HepG2 (cell line): ENCODE data around the gene RAB9A. TPM values are rescaled to one million over a fixed set of nuclear protein-coding genes. Genes with fewer than 3 reads are reported as not detected.

Experiments used
- HNF4G ChIP-seq, 2 experiments: sonication (generic) in 1 of 2; formaldehyde crosslinking in 1 of 2; IDR thresholded peaks; 2 replicates each; pipeline versions ENCODE4 v1.4.0 to v1.6.1; 2011 to 2020; ENCODE audit warnings: borderline replicate concordance in 2 of 2, low read depth in 2 of 2, mild to moderate bottlenecking in 2 of 2, low read length in 1 of 2, missing genetic modification reagents in 1 of 2, moderate library complexity in 1 of 2
- JUND ChIP-seq: sonication (generic); formaldehyde crosslinking; IDR thresholded peaks from 2 replicates; pipeline ENCODE4 v1.8.0; 2022; ENCODE audit warnings: mild to moderate bottlenecking, missing genetic modification reagents
- MATR3 ChIP-seq: sonication (generic); formaldehyde crosslinking; IDR thresholded peaks from 2 replicates; pipeline ENCODE4 v1.4.0; 2020; ENCODE audit warnings: missing genetic modification reagents
- MBD4 ChIP-seq: IDR thresholded peaks from 2 replicates; pipeline ENCODE4 v1.6.1; 2012; ENCODE audit warnings: low read length, inconsistent platforms, borderline replicate concordance
- NFATC3 ChIP-seq: sonication (generic); formaldehyde crosslinking; IDR thresholded peaks from 2 replicates; pipeline ENCODE4 v1.5.1; 2020; ENCODE audit warnings: mild to moderate bottlenecking, missing genetic modification reagents
- SRF ChIP-seq: IDR thresholded peaks from 2 replicates; pipeline ENCODE4 v1.6.1; 2011; ENCODE audit warnings: mild to moderate bottlenecking, low read depth, low read length, moderate library complexity
- TMF1 ChIP-seq: sonication (generic); formaldehyde crosslinking; IDR thresholded peaks from 2 replicates; pipeline ENCODE4 v1.8.1; 2022; ENCODE audit warnings: low read depth, missing genetic modification reagents
- ZNF235 ChIP-seq: sonication (generic); formaldehyde crosslinking; IDR thresholded peaks from 2 replicates; pipeline ENCODE4 v1.8.1; 2023; ENCODE audit warnings: mild to moderate bottlenecking, missing genetic modification reagents, borderline replicate concordance
- ZNF557 ChIP-seq: sonication (generic); formaldehyde crosslinking; IDR thresholded peaks from 2 replicates; pipeline ENCODE4 v1.4.0; 2020; ENCODE audit warnings: missing genetic modification reagents
- polyA plus RNA-seq, 8 experiments: library from polyadenylated mRNA; depleted of rRNA in 3 of 8; stranded (reverse) in 7 of 8; unstranded in 1 of 8; fragments of >200 nt; fragmentation: Illumina TruSeq in 4 of 8; extraction: Trizol in 4 of 8; gene quantifications; 2 replicates each; pipeline versions ENCODE4 v1.2.1 to v1.2.3, GENCODE V29; 2011 to 2016; ENCODE audit warnings: low read depth in 4 of 8, missing spikeins in 1 of 8, mixed read lengths in 1 of 8; ENCODE audit not compliant: insufficient read depth in 1 of 8
- total RNA-seq, 5 experiments: library from RNA; depleted of rRNA; stranded (reverse); fragments of >200 nt; fragmentation: Illumina TruSeq; extraction: Trizol; gene quantifications; 2 replicates each; pipeline ENCODE4 v1.2.3, GENCODE V29; 2016; ENCODE audit warnings: low read depth in 1 of 5
- TF ChIP-seq, protein P1 (sequence below): sonication (generic); formaldehyde crosslinking; IDR thresholded peaks from 2 replicates; pipeline ENCODE4 v1.5.1; 2020; ENCODE audit warnings: mild to moderate bottlenecking, missing genetic modification reagents, moderate library complexity
- TF ChIP-seq, protein P2 (sequence below): sonication (generic); formaldehyde crosslinking; IDR thresholded peaks from 2 replicates; pipeline ENCODE4 v1.5.0; 2020; ENCODE audit warnings: missing genetic modification reagents
- TF ChIP-seq, protein P3 (sequence below): sonication (generic); formaldehyde crosslinking; IDR thresholded peaks from 2 replicates; pipeline ENCODE4 v1.5.0; 2020; ENCODE audit warnings: missing genetic modification reagents, mild to moderate bottlenecking, borderline replicate concordance
- TF ChIP-seq, protein P4 (sequence below): sonication (generic); formaldehyde crosslinking; IDR thresholded peaks from 2 replicates; pipeline ENCODE4 v1.4.0; 2020; ENCODE audit warnings: missing genetic modification reagents
- TF ChIP-seq, protein P5 (sequence below): sonication (generic); formaldehyde crosslinking; IDR thresholded peaks from 2 replicates; pipeline ENCODE4 v1.4.0; 2020; ENCODE audit warnings: missing genetic modification reagents
- TF ChIP-seq, protein P6 (sequence below): sonication (generic); formaldehyde crosslinking; IDR thresholded peaks from 2 replicates; pipeline ENCODE4 v1.9.0; 2021; ENCODE audit warnings: missing genetic modification reagents, borderline replicate concordance

The RAB9A gene
- total and polyA plus RNA-seq, 2 of the 13 experiments (the other 11 are each of a cell fraction or from before 2014, with no cell fraction given), result 10.5 to 23.1 TPM

DNA sequence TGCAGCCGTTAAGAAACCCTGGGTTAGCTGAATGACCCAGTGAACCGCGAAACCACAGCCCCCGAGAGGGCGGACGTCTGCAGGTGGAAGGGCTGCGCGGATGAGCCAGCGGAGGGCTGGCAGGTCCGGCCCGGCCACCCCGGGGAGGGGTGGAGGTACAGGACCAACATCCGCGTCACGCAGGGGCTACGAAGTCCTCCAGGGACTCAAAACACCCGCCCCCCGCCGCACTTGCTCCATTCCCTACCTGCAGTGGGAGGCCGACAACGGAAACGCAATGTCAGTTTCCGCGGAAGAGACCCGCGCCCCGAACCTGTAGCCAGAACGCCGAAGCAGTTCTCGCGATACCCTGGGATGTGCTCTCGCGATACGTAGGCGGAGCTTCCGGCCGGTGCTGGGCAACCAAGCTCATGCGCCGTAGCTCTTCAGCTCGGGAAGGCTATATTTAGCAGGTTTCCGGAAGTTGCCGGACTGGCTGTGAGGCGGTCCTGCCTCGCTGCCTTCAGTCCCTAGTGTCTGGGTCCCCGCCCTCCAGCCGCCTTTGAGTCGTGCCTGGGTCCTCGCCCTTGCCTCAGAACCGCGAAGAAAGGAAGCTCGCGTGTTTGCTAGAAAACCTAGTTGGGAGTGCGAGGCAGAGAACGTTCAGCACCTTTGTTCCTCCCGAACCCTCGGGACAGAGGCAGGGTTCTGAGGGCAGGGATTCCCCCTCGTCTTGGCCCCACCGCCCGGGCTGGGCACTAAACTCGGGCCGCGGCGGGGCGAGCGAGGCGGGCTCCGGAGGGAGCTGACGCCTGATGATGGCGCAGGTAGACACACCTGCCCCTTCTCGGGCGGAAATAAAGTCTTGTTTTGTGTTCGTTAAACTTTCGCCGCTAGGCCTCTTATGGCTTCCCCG, 45.6 kb downstream of the RAB9A start, which contains the start of the genes OFD1 and TRAPPC2 (continued):
- TF ChIP-seq TMF1 (CRISPR knock-in tag), result no peak
- TF ChIP-seq NFATC3 (CRISPR knock-in tag), result no peak
- TF ChIP-seq, protein P1, sequence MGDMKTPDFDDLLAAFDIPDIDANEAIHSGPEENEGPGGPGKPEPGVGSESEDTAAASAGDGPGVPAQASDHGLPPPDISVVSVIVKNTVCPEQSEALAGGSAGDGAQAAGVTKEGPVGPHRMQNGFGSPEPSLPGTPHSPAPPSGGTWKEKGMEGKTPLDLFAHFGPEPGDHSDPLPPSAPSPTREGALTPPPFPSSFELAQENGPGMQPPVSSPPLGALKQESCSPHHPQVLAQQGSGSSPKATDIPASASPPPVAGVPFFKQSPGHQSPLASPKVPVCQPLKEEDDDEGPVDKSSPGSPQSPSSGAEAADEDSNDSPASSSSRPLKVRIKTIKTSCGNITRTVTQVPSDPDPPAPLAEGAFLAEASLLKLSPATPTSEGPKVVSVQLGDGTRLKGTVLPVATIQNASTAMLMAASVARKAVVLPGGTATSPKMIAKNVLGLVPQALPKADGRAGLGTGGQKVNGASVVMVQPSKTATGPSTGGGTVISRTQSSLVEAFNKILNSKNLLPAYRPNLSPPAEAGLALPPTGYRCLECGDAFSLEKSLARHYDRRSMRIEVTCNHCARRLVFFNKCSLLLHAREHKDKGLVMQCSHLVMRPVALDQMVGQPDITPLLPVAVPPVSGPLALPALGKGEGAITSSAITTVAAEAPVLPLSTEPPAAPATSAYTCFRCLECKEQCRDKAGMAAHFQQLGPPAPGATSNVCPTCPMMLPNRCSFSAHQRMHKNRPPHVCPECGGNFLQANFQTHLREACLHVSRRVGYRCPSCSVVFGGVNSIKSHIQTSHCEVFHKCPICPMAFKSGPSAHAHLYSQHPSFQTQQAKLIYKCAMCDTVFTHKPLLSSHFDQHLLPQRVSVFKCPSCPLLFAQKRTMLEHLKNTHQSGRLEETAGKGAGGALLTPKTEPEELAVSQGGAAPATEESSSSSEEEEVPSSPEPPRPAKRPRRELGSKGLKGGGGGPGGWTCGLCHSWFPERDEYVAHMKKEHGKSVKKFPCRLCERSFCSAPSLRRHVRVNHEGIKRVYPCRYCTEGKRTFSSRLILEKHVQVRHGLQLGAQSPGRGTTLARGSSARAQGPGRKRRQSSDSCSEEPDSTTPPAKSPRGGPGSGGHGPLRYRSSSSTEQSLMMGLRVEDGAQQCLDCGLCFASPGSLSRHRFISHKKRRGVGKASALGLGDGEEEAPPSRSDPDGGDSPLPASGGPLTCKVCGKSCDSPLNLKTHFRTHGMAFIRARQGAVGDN (CRISPR knock-in tag), result peak; percentile 82
- TF ChIP-seq MBD4, result no peak
- TF ChIP-seq, protein P2, sequence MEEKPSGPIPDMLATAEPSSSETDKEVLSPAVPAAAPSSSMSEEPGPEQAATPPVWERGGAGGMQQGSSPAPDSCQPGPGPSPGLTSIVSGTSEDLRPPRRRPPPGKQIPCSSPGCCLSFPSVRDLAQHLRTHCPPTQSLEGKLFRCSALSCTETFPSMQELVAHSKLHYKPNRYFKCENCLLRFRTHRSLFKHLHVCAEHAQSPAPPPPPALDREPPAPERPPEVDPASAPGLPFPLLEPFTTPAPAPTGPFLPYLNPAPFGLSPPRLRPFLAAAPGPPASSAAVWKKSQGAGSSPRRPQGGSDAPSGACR (CRISPR knock-in tag), result no peak
- TF ChIP-seq, protein P3, sequence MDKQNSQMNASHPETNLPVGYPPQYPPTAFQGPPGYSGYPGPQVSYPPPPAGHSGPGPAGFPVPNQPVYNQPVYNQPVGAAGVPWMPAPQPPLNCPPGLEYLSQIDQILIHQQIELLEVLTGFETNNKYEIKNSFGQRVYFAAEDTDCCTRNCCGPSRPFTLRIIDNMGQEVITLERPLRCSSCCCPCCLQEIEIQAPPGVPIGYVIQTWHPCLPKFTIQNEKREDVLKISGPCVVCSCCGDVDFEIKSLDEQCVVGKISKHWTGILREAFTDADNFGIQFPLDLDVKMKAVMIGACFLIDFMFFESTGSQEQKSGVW (CRISPR knock-in tag), result no peak
- TF ChIP-seq, protein P4, sequence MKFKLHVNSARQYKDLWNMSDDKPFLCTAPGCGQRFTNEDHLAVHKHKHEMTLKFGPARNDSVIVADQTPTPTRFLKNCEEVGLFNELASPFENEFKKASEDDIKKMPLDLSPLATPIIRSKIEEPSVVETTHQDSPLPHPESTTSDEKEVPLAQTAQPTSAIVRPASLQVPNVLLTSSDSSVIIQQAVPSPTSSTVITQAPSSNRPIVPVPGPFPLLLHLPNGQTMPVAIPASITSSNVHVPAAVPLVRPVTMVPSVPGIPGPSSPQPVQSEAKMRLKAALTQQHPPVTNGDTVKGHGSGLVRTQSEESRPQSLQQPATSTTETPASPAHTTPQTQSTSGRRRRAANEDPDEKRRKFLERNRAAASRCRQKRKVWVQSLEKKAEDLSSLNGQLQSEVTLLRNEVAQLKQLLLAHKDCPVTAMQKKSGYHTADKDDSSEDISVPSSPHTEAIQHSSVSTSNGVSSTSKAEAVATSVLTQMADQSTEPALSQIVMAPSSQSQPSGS (CRISPR knock-in tag), result no peak
- no peak for TF ChIP-seq HNF4G (IDR thresholded peaks at IDR 0.05; ENCODE audit: borderline replicate concordance, low read depth, low read length)
- TF ChIP-seq HNF4G (CRISPR knock-in tag; IDR thresholded peaks at IDR 0.05; ENCODE audit: borderline replicate concordance, low read depth), result no peak
- TF ChIP-seq, protein P5, sequence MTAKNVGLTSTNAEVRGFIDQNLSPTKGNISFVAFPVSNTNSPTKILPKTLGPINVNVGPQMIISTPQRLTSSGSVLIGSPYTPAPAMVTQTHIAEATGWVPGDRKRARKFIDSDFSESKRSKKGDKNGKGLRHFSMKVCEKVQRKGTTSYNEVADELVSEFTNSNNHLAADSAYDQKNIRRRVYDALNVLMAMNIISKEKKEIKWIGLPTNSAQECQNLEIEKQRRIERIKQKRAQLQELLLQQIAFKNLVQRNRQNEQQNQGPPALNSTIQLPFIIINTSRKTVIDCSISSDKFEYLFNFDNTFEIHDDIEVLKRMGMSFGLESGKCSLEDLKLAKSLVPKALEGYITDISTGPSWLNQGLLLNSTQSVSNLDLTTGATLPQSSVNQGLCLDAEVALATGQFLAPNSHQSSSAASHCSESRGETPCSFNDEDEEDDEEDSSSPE, result no peak
- no peak for TF ChIP-seq ZNF557 (CRISPR knock-in tag)
- TF ChIP-seq, protein P6, sequence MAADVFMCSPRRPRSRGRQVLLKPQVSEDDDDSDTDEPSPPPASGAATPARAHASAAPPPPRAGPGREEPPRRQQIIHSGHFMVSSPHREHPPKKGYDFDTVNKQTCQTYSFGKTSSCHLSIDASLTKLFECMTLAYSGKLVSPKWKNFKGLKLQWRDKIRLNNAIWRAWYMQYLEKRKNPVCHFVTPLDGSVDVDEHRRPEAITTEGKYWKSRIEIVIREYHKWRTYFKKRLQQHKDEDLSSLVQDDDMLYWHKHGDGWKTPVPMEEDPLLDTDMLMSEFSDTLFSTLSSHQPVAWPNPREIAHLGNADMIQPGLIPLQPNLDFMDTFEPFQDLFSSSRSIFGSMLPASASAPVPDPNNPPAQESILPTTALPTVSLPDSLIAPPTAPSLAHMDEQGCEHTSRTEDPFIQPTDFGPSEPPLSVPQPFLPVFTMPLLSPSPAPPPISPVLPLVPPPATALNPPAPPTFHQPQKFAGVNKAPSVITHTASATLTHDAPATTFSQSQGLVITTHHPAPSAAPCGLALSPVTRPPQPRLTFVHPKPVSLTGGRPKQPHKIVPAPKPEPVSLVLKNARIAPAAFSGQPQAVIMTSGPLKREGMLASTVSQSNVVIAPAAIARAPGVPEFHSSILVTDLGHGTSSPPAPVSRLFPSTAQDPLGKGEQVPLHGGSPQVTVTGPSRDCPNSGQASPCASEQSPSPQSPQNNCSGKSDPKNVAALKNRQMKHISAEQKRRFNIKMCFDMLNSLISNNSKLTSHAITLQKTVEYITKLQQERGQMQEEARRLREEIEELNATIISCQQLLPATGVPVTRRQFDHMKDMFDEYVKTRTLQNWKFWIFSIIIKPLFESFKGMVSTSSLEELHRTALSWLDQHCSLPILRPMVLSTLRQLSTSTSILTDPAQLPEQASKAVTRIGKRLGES (CRISPR knock-in tag), result no peak
- TF ChIP-seq ZNF235 (CRISPR knock-in tag), result no peak
- TF ChIP-seq MATR3, result no peak
- TF ChIP-seq SRF, result peak; percentile 94
- TF ChIP-seq JUND (CRISPR knock-in tag), result no peak
